H9 (cell line): Measurements from ENCODE around the gene AMACR. TPM values are rescaled to one million over a fixed set of nuclear protein-coding genes. Genes with fewer than 3 reads are reported as not detected.
"Not testable (repeated sequence)": the region's sequence is repeated elsewhere in the genome, so short reads cannot be mapped to it uniquely, and the experiment has no call there.

Source experiments
- DNase-seq: peaks from one replicate; pipeline ENCODE4 v3.0.0-alpha.2; 2017
- H2AFZ ChIP-seq: one replicate; pipeline ENCODE4 v1.6.1; 2013; ENCODE audit warnings: mild to moderate bottlenecking, low read length, control low read depth, moderate library complexity
- H2AK5ac ChIP-seq: 2 replicates; pipeline ENCODE4 v1.6.1; 2013; ENCODE audit warnings: low read length, control low read depth, mixed read lengths; ENCODE audit not compliant: insufficient read length
- H2BK120ac ChIP-seq: one replicate; pipeline ENCODE4 v1.6.1; 2013; ENCODE audit warnings: low read depth, mild to moderate bottlenecking, low read length, control low read depth, inconsistent platforms; ENCODE audit not compliant: poor library complexity, severe bottlenecking
- H2BK12ac ChIP-seq: 2 replicates; pipeline ENCODE4 v1.6.1; 2013; ENCODE audit warnings: low read length, control low read depth, mixed read lengths, low read depth; ENCODE audit not compliant: insufficient read length
- H2BK15ac ChIP-seq: 2 replicates; pipeline ENCODE4 v1.6.1; 2013; ENCODE audit warnings: low read depth, low read length, control low read depth
- H2BK20ac ChIP-seq: one replicate; pipeline ENCODE4 v1.6.1; 2013; ENCODE audit warnings: low read depth, mild to moderate bottlenecking, low read length, control low read depth, inconsistent platforms; ENCODE audit not compliant: poor library complexity, severe bottlenecking
- H2BK5ac ChIP-seq: 2 replicates; pipeline ENCODE4 v1.6.1; 2013; ENCODE audit warnings: low read length, control low read depth, mixed read lengths; ENCODE audit not compliant: insufficient read length
- H3K14ac ChIP-seq: 2 replicates; pipeline ENCODE4 v1.6.1; 2013; ENCODE audit warnings: low read length, control low read depth; ENCODE audit not compliant: insufficient read depth
- H3K18ac ChIP-seq: 2 replicates; pipeline ENCODE4 v1.6.1; 2013; ENCODE audit warnings: low read depth, mild to moderate bottlenecking, mixed read lengths, low read length, control low read depth; ENCODE audit not compliant: insufficient read length
- H3K23ac ChIP-seq: 2 replicates; pipeline ENCODE4 v1.6.1; 2013; ENCODE audit warnings: low read length, control low read depth, mixed read lengths, low read depth; ENCODE audit not compliant: insufficient read length
- H3K23me2 ChIP-seq: 2 replicates; pipeline ENCODE4 v1.6.1; 2013; ENCODE audit warnings: low read depth, mild to moderate bottlenecking, mixed read lengths, low read length, control low read depth; ENCODE audit not compliant: insufficient read length, poor library complexity, severe bottlenecking
- H3K27ac ChIP-seq: 2 replicates; pipeline ENCODE4 v1.5.1; 2013; ENCODE audit warnings: low read length, control low read depth, mixed read lengths, low read depth; ENCODE audit not compliant: insufficient read length
- H3K27me3 ChIP-seq: 2 replicates; pipeline ENCODE4 v1.6.1; 2013; ENCODE audit warnings: low read length, control low read depth, inconsistent platforms; ENCODE audit not compliant: insufficient read depth
- H3K4ac ChIP-seq: 2 replicates; pipeline ENCODE4 v1.6.1; 2013; ENCODE audit warnings: low read depth, mild to moderate bottlenecking, control low read depth, inconsistent platforms, low read length, moderate library complexity
- H3K4me1 ChIP-seq: 2 replicates; pipeline ENCODE4 v1.6.1; 2013; ENCODE audit warnings: low read length, control low read depth, inconsistent platforms; ENCODE audit not compliant: insufficient read depth
- H3K4me2 ChIP-seq: 2 replicates; pipeline ENCODE4 v1.6.1; 2013; ENCODE audit warnings: low read length, control low read depth, mixed read lengths; ENCODE audit not compliant: insufficient read length, insufficient read depth
- H3K56ac ChIP-seq: 2 replicates; pipeline ENCODE4 v1.6.1; 2013; ENCODE audit warnings: low read depth, mild to moderate bottlenecking, mixed read lengths, low read length, control low read depth; ENCODE audit not compliant: insufficient read length
- H3K79me1 ChIP-seq: 2 replicates; pipeline ENCODE4 v1.6.1; 2013; ENCODE audit warnings: low read depth, mild to moderate bottlenecking, moderate library complexity, low read length, control low read depth, inconsistent platforms; ENCODE audit not compliant: insufficient read depth, poor library complexity, severe bottlenecking
- H3K79me2 ChIP-seq: 2 replicates; pipeline ENCODE4 v1.6.1; 2013; ENCODE audit warnings: low read length, control low read depth, inconsistent platforms; ENCODE audit not compliant: insufficient read depth
- H3K9ac ChIP-seq: 2 replicates; pipeline ENCODE4 v1.6.1; 2013; ENCODE audit warnings: low read length, control low read depth, mixed read lengths; ENCODE audit not compliant: insufficient read length; ENCODE audit errors: extremely low read depth
- H3K9me3 ChIP-seq: one replicate; pipeline ENCODE4 v1.6.1; 2013; ENCODE audit warnings: low read depth, low read length, inconsistent platforms; ENCODE audit not compliant: control insufficient read depth
- H3T11ph ChIP-seq: one replicate; pipeline ENCODE4 v1.6.1; 2013; ENCODE audit warnings: mild to moderate bottlenecking, low read length, control low read depth, inconsistent platforms
- H4K20me1 ChIP-seq: one replicate; pipeline ENCODE4 v1.6.1; 2013; ENCODE audit not compliant: control insufficient read depth, insufficient read length, insufficient read depth
- H4K5ac ChIP-seq: 2 replicates; pipeline ENCODE4 v1.6.1; 2013; ENCODE audit warnings: low read depth, mild to moderate bottlenecking, mixed read lengths, low read length, control low read depth; ENCODE audit not compliant: insufficient read length
- H4K8ac ChIP-seq: replicated peaks from 2 replicates; pipeline ENCODE4 v1.6.1; 2013; ENCODE audit warnings: low read length, control low read depth, mixed read lengths, low read depth; ENCODE audit not compliant: insufficient read length
- H4K91ac ChIP-seq: 2 replicates; pipeline ENCODE4 v1.6.1; 2013; ENCODE audit warnings: low read depth, mild to moderate bottlenecking, moderate library complexity, mixed read lengths, low read length, control low read depth; ENCODE audit not compliant: insufficient read length
- H3K27ac Mint-ChIP-seq, 3 experiments: 2 replicates in 2 of 3; 3 replicates in 1 of 3; pipeline ENCODE4 v1.8.0; 2020 to 2021; ENCODE audit warnings: mixed read lengths in 3 of 3, mild to moderate bottlenecking in 1 of 3, moderate library complexity in 1 of 3
- H3K27me3 Mint-ChIP-seq: 2 replicates; pipeline ENCODE4 v1.8.0; 2021; ENCODE audit warnings: low read depth, mild to moderate bottlenecking, moderate library complexity, mixed read lengths
- H3K36me3 Mint-ChIP-seq, 3 experiments: 2 replicates in 2 of 3; 3 replicates in 1 of 3; pipeline ENCODE4 v1.8.0; 2020 to 2021; ENCODE audit warnings: low read depth in 3 of 3, mixed read lengths in 3 of 3; ENCODE audit not compliant: insufficient read depth in 1 of 3
- H3K4me1 Mint-ChIP-seq, 2 experiments: 2 replicates each; pipeline ENCODE4 v1.8.0; 2020; ENCODE audit warnings: mixed read lengths in 2 of 2
- H3K4me3 Mint-ChIP-seq, 2 experiments: 2 replicates in 1 of 2; 3 replicates in 1 of 2; pipeline ENCODE4 v1.8.0; 2020 to 2021; ENCODE audit warnings: mild to moderate bottlenecking in 2 of 2, mixed read lengths in 2 of 2, moderate library complexity in 1 of 2
- H3K9me3 Mint-ChIP-seq, 2 experiments: 2 replicates in 1 of 2; 3 replicates in 1 of 2; pipeline ENCODE4 v1.8.0; 2020; ENCODE audit warnings: mild to moderate bottlenecking in 2 of 2, mixed read lengths in 2 of 2, moderate library complexity in 1 of 2
- WGBS: extraction: QIAGEN DNeasy Blood & Tissue Kit; methylation state at CpG from one replicate; pipeline ENCODE4 v1.1.7; 2013; ENCODE audit warnings: missing lambda C conversion rate, low lambda C conversion rate, mixed read lengths; ENCODE audit not compliant: insufficient read length; ENCODE audit errors: extremely low coverage; 5-methylcytosine and 5-hydroxymethylcytosine counted together
- total RNA-seq: library from RNA; stranded (reverse); gene quantifications from 2 replicates; pipeline ENCODE4 v1.2.1, GENCODE V29; 2021
- TF ChIP-seq, protein P1 (sequence below): fragments of 200-600 bp; sonication (generic); conservative IDR thresholded peaks from 3 replicates; pipeline ENCODE4 v1.8.0; 2021; ENCODE audit warnings: antibody characterized with exemption, mild to moderate bottlenecking

The AMACR gene
- total RNA-seq, 1 experiment from 2014 or later = 9.7 TPM

DNA sequence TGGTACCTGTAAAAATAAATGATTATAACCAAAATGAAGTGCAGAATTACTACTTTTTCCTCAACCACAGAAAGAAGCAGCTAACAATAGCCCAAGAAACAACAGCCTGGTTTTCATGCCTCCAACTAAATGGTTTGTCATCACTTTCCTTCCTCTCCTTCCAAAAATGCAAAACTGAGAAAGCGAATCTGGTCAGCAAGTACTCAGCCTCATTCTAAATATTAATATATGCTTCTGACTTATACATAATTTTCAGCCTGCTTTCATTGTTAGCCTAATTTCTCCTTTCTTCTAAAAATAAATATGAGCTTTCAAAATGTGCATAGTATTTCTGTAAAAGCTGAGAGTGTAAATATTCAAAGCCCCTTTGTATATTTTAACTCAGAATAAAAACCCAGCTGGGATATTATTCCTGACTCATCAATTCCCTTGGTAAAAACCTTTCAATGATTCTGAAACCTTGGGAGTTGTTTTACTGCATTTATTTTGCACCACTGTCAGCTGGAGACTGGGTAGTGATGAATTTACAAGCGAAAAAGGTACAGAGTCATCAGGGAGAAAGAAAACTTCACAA lies 50.2 kb downstream of the AMACR start:
- H2AFZ ChIP-seq = no peak overlapping the region
- H3K4me1 Mint-ChIP-seq = peaks cover 16 to 19% of the 10 kb centered on the region in 2 experiments
- no peak overlapping the region for H3K27ac ChIP-seq
- no peak overlapping the region for H3K18ac ChIP-seq
- no peak overlapping the region for H4K91ac ChIP-seq
- no peaks in the 10 kb centered on the region for H3K9me3 ChIP-seq
- H3K4me3 Mint-ChIP-seq = no peak overlapping the region
- no CpG with 5 or more reads among the region's 2 CpGs for WGBS
- no peaks in the 10 kb centered on the region for H3K23me2 ChIP-seq
- H3K56ac ChIP-seq = no peak overlapping the region
- no peak overlapping the region for H3K4ac ChIP-seq
- H3K9ac ChIP-seq = no peak overlapping the region
- H2BK5ac ChIP-seq = no peak overlapping the region
- no peak overlapping the region for H3K4me2 ChIP-seq
- no peak overlapping the region for H2BK120ac ChIP-seq
- H4K20me1 ChIP-seq = no peaks in the 10 kb centered on the region
- no peaks in the 10 kb centered on the region for H3K27me3 ChIP-seq
- H3K4me1 ChIP-seq = no peaks in the 10 kb centered on the region; the same call in 1 of the 2 replicates
- no peak overlapping the region for H4K5ac ChIP-seq
- peak overlapping the region in 1 of 3 experiments; percentile 97; a peak in 3 of 7 replicates for H3K27ac Mint-ChIP-seq
- H2BK15ac ChIP-seq = no peak overlapping the region
- H3K79me2 ChIP-seq = no peaks in the 10 kb centered on the region
- peaks cover 0 to 12% (median 6%) of the 10 kb centered on the region in 3 experiments; a peak in 6 of 7 replicates for H3K36me3 Mint-ChIP-seq
- no peak overlapping the region for H4K8ac ChIP-seq
- TF ChIP-seq, protein P1, sequence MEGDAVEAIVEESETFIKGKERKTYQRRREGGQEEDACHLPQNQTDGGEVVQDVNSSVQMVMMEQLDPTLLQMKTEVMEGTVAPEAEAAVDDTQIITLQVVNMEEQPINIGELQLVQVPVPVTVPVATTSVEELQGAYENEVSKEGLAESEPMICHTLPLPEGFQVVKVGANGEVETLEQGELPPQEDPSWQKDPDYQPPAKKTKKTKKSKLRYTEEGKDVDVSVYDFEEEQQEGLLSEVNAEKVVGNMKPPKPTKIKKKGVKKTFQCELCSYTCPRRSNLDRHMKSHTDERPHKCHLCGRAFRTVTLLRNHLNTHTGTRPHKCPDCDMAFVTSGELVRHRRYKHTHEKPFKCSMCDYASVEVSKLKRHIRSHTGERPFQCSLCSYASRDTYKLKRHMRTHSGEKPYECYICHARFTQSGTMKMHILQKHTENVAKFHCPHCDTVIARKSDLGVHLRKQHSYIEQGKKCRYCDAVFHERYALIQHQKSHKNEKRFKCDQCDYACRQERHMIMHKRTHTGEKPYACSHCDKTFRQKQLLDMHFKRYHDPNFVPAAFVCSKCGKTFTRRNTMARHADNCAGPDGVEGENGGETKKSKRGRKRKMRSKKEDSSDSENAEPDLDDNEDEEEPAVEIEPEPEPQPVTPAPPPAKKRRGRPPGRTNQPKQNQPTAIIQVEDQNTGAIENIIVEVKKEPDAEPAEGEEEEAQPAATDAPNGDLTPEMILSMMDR = no peak
- no peak for DNase-seq
- H2AK5ac ChIP-seq = no peak overlapping the region
- H3K9me3 Mint-ChIP-seq = peaks cover 12 to 13% of the 10 kb centered on the region in 2 experiments; a peak in 4 of 5 replicates
- H3K27me3 Mint-ChIP-seq = no peaks in the 10 kb centered on the region
- H3K14ac ChIP-seq = no peak overlapping the region
- no peak overlapping the region for H2BK20ac ChIP-seq
- no peak overlapping the region for H2BK12ac ChIP-seq
- no peak overlapping the region for H3T11ph ChIP-seq
- H3K23ac ChIP-seq = no peak overlapping the region
- no peaks in the 10 kb centered on the region for H3K79me1 ChIP-seq

DNA sequence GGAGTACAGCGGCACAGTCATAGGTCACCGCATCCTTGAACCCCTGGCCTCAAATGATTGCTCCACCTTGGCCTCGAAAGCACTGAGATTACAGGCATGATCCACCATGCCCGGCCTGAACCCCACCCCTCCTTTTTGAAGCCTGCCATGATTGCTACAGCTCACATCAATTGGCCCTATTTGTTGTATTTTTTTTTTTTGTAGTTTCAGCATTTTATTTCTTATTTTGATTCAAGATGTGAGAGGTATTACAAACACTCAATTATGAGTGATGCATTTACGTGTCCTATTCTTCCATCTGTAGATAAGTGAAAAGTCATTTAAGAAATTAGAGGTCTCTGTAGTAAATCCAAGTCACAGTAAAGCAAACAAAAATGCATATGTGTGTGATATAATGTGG lies 55.7 kb downstream of the AMACR start:
- not testable (repeated sequence) for H3K9me3 ChIP-seq, H2BK5ac ChIP-seq, H3K27ac Mint-ChIP-seq, H2BK120ac ChIP-seq, H2BK20ac ChIP-seq, H4K91ac ChIP-seq, H4K5ac ChIP-seq, H3K9ac ChIP-seq, H3K4me2 ChIP-seq, H3K4ac ChIP-seq, H4K20me1 ChIP-seq, H3K79me2 ChIP-seq, H3K27me3 Mint-ChIP-seq, H2AK5ac ChIP-seq, H2BK15ac ChIP-seq, H3K79me1 ChIP-seq, H3K23me2 ChIP-seq, H3K18ac ChIP-seq, H3K14ac ChIP-seq, DNase-seq, H3K27me3 ChIP-seq, H3K4me1 Mint-ChIP-seq, H4K8ac ChIP-seq, H3K27ac ChIP-seq, H3K23ac ChIP-seq, H3K56ac ChIP-seq, H3T11ph ChIP-seq, H3K4me3 Mint-ChIP-seq, H2AFZ ChIP-seq, H2BK12ac ChIP-seq, H3K4me1 ChIP-seq
- Mint-ChIP-seq H3K9me3 (peaks cover 12 to 13% of the 10 kb centered on the region in 2 experiments; a peak in 4 of 5 replicates), H3K36me3 (peaks cover 0 to 12% (median 6%) of the 10 kb centered on the region in 3 experiments; a peak in 6 of 7 replicates)
- WGBS = no CpG with 5 or more reads among the region's 5 CpGs
